Activated CD8-positive, alpha-beta memory T cell treated with anti-CD3 and anti-CD28 coated beads for 48 hours (primary cell): ENCODE data around the gene ITGBL1.

Experiments
- DNase-seq, 3 experiments: peaks; one replicate each; pipeline ENCODE4 v3.0.0-alpha.2; 2020; ENCODE audit warnings: low read depth in 2 of 3, low spot score in 2 of 3

The ITGBL1 gene

GRCh38 chr13:101556676-101557123 lies 104.2 kb downstream of the ITGBL1 start:
- no peak for DNase-seq

GRCh38 chr13:101565317-101565716 lies 112.8 kb downstream of the ITGBL1 start:
- DNase-seq, result no peak

GRCh38 chr13:101567841-101568240 lies 115.4 kb downstream of the ITGBL1 start:
- DNase-seq, result no peak

GRCh38 chr13:101569807-101570206 lies 117.3 kb downstream of the ITGBL1 start:
- DNase-seq, result no peak

GRCh38 chr13:101570410-101570809 lies 117.9 kb downstream of the ITGBL1 start:
- no peak for DNase-seq

- no peak for DNase-seq
Observed at GRCh38 chr13:101572456-101572855, 120.0 kb downstream of the ITGBL1 start.

- DNase-seq, result no peak
Observed at GRCh38 chr13:101575581-101575980, 123.1 kb downstream of the ITGBL1 start.

GRCh38 chr13:101576455-101576854 lies 124.0 kb downstream of the ITGBL1 start:
- no peak for DNase-seq

GRCh38 chr13:101576977-101577376 lies 124.5 kb downstream of the ITGBL1 start:
- no peak for DNase-seq

- DNase-seq, result no peak
Observed at GRCh38 chr13:101579281-101579802, 126.9 kb downstream of the ITGBL1 start.

GRCh38 chr13:101584331-101584730 lies 131.9 kb downstream of the ITGBL1 start:
- DNase-seq, result no peak

- DNase-seq, result no peak
Observed at GRCh38 chr13:101590479-101590878, 138.0 kb downstream of the ITGBL1 start.

GRCh38 chr13:101594936-101595335 lies 142.5 kb downstream of the ITGBL1 start:
- no peak for DNase-seq

GRCh38 chr13:101596803-101597202 lies 144.3 kb downstream of the ITGBL1 start:
- no peak for DNase-seq

GRCh38 chr13:101611491-101612475 lies 159.3 kb downstream of the ITGBL1 start:
- DNase-seq, result no peak

- no peak for DNase-seq
Observed at GRCh38 chr13:101612735-101613134, 160.3 kb downstream of the ITGBL1 start.

GRCh38 chr13:101614491-101614890 lies 162.0 kb downstream of the ITGBL1 start:
- DNase-seq, result no peak

- no peak for DNase-seq
Observed at GRCh38 chr13:101618440-101619187, 166.1 kb downstream of the ITGBL1 start.

GRCh38 chr13:101621099-101621498 lies 168.6 kb downstream of the ITGBL1 start:
- no peak for DNase-seq

- no peak for DNase-seq
Observed at GRCh38 chr13:101623470-101624209, 171.2 kb downstream of the ITGBL1 start.
